Daoy (cell line): ENCODE data around the gene INTS6. TPM values are rescaled to one million over a fixed set of nuclear protein-coding genes. Genes with fewer than 3 reads are reported as not detected.

Experiments used
- DNase-seq: peaks from one replicate; pipeline ENCODE4 v3.0.0-alpha.2; 2015; ENCODE audit warnings: low read depth
- total RNA-seq: library from RNA; depleted of rRNA; stranded (reverse); fragments of >200 nt; shearing (Covaris generic); gene quantifications from 2 replicates; pipeline ENCODE4 v1.2.3, GENCODE V29; 2014

INTS6 gene
- total RNA-seq, 1 experiment from 2014 or later = 19.1 TPM

DNA sequence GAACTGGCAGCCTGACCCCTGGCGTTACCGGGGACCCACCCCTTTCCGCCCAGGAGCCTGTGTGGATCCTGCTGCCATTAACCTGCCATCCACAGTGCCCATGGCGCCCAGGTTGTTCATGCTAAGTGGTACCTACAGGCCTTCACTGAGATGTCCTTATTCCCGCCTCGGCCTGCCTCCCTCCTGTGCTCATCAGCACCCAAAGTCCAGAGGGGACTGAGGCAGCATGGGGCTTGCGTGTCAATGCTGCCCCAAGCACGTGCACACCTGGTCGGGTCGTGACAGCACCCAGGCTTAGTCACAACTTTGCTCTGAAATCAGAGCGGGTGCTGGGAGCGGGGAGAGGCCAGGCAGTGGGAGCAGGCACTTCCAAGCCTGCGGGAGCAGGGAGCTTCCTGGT, 3.7 kb upstream of the INTS6 start:
- DNase-seq = no peak

DNA sequence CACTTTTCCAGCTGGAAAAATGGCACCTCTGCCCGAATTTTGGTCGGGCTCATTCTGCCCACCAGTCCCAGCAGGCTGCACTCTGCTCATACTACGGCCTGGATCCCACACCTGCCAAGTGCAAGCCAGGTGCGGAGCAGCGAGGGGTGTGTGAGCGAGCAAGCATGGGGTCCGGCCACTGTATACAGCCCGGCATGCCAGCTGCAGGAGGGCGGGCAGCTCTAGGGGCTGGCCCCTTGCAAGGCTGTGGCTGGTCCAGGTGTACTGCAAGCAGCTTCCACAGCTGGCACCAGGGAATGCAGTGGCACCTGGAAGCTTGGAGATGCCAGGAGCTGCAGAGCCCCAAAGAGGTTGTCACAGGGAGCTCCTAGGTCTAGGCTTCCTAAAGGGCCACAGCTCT, 2.7 kb upstream of the INTS6 start:
- DNase-seq = no peak

DNA sequence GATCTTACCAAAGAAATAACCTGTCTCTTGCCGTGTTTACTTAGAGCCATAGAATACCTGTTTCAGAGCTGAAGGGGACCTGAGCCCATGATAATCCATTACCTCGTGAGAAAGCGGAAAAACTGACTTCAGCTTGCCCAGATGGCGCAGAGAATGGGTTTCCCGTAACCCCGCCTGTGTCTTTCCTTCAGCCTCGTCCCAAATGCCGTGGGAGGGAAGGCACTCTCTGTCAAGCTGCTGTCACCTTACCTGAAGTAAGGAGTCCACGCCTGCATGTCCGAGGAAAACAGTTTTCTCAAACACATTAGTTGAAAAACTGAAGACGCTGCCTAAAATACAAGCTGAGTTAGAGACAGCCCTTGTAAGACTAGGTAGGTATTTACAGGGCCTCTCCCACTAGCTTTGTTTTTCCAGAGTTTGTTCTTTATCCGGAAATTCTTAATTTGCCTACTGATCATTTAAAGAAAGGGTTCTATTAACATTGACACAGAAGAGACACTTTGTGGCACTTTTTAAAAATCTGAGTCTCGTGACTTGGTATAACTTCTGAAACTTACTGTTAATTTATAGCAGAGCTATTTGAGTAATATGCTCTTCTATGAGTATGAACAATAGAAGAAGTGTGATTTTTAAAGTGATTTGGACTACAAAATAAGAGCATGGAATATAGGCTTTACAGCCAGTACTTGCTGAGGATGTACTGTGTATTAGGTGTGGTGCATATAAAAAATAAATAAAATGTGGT, 1.3 kb upstream of the INTS6 start:
- peak; percentile 7 for DNase-seq

DNA sequence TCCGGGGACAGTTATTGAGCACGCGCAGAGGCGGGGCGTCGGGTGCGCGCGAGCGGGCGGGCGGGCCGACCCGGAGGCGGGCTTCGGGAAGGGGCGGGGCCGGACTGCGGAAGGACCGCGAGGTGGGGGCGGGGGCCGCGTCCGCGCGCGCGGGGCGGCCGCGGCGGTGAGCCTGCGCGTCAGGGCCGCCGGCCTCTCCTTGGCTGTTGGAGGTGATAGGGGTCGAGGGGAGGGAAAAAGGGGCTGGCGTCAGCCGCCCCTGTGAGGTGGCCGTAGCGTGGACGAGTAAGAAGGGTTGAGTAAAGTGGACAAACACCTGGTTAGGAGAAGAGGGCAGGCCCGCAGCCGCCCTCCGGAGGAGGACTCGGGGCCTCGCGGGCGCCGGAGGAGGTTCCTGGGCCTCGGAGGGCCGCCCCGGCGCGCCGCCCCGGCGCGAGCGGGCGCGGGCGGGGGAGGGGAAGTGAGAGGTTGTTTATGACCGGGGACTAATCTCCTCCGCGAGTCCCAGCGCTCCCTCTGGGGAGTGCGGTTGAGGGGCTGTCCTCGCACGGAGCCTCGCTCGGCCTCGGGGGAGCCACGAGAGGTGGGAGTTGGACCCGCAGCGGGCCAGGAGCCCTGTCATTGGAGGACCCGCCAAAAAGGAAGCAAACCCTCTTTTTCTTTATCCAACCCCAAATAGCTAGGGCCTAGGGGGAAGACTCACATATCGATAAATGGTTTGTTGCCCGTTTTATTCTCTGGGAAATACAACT, 547 bp upstream of the INTS6 start:
- no peak for DNase-seq

DNA sequence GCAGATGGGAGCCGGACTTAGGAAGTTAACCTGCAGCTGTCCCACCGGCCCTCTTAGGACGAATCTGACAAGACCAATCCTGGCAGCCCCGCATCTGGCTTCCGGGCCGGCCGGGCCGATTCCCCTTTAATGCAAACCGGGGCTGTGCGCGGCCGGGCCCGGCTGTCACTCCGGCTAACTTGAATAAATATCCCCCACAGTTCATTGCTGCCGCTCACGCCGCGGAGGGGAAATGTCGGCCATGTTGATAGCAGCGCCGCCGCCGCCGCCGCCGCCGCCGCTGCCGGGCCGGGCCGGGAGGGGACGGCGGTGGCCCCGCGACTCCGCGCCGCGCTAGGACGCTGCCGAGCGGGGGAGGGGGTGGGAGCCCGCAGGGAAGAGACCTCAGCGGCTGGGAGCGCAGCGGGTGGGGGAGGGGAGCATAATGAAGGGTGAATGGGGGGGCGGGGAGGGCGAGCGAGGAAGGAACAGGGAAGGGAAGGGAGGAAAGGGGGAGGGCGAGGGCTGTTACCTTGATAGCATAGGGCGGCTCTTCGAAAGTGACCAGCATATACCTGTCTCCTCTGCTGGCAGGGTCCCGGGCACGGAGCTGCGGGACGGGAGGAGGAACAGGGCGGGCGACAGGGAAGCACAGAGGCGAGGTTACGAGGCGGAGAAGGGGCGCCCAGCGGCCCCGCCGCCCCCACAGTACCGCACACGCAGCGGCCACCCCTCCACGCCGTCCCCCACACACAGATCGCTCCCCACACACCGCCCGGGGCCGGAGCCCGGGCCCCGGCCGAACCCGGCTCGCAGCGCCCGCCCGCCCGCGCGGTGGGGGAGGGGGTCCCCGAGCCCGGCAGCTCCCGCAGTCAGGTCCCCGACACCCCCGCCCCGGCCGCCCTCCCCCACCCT, 1.1 kb downstream of the INTS6 start:
- peak; percentile 69 for DNase-seq

DNA sequence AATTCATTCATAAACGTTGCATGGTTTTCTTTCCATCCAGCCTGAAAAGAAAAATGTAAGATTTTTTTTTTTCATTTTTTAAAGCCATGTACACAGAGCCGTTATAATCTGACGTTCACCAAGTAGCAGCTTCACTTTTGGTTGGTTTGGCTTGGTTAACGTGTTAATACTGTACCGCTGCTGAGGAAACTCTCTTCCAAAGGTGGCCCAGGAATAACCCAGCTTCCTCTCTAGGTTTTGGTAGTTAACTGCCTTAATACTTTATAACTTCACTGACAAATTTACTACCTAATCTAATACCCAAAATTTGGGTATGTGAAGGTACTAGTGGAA, 1.7 kb downstream of the INTS6 start:
- DNase-seq = no peak

DNA sequence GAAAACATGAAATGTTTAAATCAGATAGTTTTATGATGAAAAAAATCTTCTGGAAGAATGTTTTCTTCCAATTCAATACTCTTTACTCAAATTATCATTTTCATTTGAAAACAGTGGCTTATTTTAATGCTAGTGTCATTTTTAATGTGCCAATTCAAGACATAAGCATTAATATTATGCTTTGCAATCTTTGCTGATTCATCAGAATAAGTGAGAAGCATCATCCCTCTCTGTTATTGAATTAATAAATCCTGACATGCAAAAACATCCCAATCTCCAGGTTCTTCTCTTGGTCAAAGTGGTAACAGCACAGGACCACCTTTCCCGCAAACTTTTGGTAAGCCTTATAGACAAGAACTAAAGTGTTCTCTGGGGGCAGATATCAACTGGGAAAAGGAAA, 3.8 kb downstream of the INTS6 start:
- DNase-seq = no peak

DNA sequence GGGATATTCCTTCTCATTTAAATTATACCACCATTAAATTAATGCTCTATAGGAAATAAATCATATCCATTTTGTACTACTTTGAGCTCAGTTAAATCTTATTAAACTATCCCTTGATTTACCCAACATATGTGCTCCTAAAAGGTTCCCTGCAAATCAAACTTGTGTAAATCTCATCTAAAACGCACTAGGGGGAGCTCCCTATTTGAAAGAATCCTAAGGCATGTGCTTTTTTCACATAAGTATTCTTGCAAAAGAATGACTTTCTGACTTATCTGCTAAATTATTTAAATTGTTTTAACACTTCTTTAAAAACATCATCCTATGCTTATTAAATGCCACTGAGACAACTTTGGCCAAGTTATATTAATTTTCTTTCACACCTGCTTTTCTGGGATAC, 7.9 kb downstream of the INTS6 start:
- DNase-seq = no peak

DNA sequence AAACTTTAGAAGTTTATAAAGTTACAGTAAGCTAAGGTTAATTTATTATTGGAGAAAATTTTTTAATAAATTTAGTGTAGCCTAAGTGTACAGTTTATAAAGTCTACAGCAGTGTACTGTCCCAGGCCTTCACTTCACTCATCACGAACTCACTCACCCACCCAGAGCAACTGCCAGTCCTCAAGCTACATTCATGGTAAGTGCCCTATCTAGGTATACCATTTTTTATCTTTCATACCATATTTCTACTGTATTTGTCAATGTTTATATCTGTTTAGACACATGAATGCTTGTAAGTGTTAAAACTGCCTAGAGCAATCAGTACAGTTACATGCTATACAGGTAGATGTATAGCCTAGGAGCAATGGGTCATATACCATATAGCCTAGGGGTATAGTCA, 12.5 kb downstream of the INTS6 start:
- DNase-seq = no peak

DNA sequence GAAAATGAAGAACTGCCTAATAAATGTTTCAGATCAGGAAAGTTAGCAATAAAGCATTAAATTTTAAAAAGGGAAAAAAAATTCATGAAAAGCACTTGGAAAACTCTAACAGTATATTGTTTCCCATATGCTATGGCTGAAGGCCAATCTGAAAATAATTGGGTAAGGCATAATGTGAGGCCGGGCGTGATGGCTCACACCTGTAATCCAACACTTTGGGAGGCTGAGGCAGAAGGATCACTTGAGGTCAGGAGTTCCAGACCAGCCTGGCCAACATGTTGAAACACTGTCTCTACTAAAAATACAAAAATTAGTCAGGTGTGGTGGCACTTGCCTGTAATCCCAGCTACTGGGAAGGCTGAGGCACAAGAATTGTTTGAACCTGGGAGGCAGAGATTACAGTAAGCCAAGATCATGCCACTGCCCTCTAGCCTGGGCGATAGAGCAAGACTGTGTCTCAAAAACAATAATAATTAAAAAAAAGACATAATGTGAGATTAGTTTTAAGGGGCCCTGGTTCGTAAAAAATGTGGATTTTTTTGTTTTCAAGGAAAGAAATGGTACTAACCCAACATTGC, 15.2 kb downstream of the INTS6 start:
- no peak for DNase-seq

DNA sequence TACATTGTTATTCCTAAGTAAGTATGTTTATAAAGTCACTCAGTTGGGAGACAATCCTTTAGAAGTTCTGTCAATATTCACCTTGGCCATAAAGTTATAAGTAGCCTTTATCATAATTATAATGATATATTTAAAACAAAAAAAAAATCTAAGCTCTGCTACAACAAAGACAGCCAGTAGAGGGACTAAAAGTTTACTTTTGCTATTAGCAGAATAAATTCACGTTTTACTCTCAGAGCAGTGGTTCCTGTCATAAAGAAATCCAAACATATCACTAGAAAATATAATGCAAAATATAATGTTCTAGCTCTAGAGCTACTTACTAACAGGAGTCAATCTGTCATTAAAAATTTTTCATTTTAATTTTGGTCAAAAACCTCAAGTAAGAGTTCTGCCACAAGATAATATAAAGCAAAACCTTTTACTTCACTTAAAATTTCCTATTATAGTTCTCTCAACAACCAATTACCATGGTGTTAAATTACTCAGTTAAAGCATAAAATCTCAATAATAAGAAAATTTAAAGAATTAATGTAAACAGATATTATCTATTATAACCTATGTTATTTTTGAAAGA, 17.7 kb downstream of the INTS6 start:
- DNase-seq = no peak

DNA sequence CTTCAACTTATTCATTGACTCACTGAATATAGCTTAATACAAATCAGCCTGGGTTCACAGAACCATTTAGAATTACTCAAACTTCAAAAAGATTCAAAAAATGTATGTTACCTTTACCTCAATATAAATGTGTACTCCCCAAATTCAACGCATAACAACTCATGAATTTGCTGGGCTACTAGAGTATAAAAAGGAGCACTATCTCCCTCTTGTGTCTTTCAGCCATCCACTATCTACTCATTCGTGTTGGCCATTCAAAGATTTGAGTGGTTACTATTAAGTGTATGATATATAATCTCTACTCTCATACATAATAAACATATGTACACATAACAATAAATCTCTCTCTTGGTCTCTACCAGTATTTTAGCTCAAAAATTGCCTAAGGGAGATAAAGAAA, 20.3 kb downstream of the INTS6 start:
- no peak for DNase-seq

DNA sequence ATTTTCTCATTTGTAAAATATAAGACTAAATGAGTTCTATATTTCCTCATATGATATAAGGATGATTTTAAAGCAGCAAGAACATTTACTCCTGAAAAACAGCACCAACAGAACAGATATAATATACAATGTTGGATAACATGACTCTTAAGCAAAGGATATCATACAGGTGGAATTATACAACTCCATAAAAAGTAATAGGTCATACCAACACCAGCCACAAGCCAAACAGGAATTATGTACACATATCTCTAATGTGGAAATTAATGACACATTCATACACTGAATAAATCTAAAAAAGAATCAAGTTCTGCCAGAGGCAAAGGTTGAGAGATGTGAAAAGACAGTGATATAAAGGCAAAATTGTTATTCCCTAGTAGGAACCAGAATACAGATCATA, 25.9 kb downstream of the INTS6 start:
- DNase-seq = no peak

DNA sequence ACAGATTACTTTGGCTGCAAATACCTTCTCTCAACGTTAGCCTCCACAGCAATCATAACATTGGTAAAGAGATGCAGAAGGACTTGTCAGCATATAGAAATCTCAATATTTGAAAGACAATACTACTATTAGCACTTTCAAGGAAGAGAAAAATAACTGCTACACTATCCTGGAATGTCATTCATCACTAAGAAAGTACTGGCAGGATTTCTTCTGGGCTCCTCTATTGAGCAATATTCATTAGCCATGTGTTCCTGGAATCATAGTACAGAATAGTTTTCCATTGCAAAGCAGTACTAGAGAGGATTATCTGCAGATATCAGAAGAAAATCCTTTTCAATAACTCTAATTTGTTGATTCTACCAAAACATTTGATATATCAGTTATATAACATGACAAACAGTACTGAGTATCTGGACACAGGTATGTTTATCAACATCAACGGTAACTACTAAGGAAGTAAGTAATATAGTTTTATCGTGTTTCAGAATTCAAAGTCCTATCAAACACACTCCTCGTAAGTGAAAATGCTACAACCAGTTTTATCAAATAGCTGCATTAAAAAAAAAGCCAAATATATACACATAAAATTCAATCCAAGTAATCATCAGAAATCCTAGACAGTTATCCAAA, 27.3 kb downstream of the INTS6 start:
- no peak for DNase-seq

DNA sequence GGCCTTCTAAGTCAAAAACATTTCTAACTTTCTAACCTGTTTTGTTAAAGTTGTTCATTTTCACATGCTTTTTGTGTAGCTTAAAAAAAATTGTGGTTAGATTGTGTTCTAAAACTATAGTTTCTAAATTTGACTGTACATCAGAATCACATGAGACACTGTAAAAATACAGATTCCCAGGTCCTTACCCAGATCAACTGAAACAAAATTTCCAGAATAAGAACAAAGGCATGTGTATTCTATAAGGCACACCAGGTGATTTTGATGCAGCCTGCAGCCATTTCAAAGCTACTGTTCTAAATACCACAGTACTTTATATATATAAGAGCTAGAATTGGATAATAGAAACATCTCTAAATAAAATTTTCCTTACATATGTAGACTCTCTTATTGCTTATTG, 29.1 kb downstream of the INTS6 start:
- DNase-seq = no peak

DNA sequence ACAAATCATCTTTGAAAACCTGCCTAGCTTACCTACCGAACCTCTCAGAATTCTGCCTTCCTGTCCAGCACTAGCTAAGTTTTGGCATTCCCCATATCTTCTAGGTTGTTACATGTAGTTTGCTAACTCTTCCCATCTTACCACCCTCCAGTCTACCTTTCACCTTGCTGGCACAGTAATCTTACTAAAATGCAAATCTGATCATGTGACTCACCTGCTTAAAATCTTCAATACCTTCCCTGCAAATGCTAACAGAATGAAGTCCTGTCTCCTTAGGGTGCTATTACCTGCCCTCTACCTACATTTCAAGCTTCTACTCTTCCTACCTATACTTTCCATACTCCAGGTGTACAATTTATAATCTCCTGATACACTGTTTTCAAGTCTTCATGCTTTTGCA, 30.4 kb downstream of the INTS6 start:
- no peak for DNase-seq

DNA sequence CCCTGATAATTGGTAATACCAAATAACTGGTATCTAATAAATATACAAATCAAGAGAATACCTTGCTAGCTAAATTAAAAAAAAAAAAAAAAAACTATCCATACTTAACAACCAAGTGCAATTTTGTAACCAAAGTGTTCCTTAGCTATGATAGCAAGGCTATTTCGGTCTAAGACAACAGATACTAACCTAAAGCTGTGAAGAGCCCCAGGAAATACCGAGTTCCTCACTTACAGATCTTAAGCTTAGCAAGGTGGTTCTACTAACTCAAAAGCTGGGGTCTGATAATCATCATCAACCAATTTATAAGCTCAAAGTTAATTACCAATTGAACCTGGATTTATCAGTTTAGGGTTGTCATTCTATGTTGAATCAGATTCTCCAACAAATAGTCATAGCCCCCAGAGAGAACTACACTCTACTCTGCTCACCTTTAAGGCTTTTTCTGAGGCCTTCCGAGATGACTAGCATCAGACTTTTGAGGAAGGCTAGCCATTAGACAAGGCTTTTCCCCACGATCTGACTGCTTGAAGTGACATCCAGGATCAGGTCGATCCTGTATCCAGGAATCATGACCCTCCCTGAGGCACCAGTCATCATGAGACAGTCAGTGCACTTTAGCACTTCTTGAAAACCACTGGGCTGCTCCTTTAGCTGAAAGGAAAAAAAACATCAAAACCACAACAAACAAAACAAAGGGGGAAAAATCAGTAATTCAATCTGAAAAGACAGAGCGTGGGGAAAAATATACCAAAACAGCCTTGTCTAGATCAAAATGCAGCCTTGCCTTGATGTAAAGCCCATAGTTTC, 31.9 kb downstream of the INTS6 start:
- DNase-seq = no peak

DNA sequence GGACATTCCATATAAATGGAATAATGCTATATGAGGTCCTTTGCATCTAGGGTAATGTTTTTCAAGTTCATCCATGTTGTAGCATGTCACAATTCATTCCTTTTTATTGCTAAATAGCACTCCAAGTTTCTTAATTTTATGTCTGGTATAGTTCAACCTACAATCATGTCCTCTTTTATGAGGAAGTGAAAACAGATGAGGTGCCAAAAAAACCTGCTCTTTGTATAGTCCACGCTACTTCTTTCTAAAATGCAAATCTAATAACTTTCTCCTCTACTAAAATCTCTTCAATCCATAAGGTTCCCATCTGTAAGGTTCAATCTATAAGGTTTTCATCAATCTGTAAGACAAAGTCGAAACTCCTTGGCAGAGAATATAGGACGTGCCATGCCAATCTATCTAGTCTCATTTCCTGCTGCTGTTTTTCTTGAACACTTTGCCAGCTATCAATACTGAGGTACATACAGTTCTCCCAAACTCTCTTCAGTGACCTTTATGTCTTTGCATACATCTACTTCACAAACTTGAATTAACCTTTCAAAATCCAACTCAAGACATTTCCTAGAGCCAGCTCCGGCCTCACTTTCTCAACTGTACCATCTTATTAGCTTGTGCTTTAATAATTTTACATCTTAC, 33.7 kb downstream of the INTS6 start:
- DNase-seq = no peak

DNA sequence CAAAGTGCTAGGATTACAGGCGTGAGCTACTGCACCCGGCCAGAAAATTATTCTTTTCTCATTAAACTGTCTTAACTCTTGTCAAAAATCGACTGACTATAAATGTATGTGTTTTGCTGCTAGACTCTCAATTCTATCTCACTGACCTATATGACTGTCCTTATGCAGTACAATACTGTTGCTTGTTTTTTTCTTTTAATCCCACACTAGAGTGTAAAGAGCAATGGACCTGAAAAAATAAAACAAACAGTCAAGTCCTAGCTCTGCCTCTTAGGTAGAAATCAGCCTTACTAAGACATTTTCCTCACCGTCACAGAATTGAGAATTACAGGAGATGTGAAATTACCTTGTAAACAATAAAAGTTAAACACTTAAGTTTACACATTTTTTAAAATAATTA, 35.1 kb downstream of the INTS6 start:
- DNase-seq = no peak

DNA sequence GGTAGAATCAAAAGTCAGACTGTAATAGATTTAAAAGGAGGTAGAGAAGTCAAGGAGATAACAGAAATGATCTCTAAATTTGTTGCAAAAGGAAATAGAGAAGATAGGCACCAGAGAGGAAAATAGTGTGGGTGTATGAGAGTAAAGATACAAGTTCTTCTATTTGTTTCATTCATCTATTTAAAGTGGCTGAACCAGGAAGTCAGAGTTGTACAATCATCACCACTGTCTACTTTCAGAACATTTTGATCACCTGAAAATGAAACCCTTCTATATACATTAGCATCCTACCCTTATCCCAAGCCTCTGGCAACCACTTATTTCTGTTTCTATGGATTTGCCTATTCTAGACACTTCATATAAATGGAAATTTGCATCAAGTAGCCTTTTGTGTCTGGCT, 36.7 kb downstream of the INTS6 start:
- DNase-seq = no peak
